HG02970 (cell line): ENCODE measurements around the gene GOPC.
"Not testable (repeated sequence)": the region's sequence is repeated elsewhere in the genome, so short reads cannot be mapped to it uniquely, and the experiment has no call there.

Experiments used
- ATAC-seq: cut with Tn5 transposase; IDR thresholded peaks from one replicate; pipeline ENCODE4 v1.9.1; 2021; ENCODE audit warnings: mild to moderate bottlenecking, moderate library complexity, moderate number of reproducible peaks; ENCODE audit not compliant: unreplicated experiment, low FRiP score

GOPC gene

GRCh38 chr6:117521791-117522502 lies 80.4 kb downstream of the GOPC start:
- no peak for ATAC-seq

DNA sequence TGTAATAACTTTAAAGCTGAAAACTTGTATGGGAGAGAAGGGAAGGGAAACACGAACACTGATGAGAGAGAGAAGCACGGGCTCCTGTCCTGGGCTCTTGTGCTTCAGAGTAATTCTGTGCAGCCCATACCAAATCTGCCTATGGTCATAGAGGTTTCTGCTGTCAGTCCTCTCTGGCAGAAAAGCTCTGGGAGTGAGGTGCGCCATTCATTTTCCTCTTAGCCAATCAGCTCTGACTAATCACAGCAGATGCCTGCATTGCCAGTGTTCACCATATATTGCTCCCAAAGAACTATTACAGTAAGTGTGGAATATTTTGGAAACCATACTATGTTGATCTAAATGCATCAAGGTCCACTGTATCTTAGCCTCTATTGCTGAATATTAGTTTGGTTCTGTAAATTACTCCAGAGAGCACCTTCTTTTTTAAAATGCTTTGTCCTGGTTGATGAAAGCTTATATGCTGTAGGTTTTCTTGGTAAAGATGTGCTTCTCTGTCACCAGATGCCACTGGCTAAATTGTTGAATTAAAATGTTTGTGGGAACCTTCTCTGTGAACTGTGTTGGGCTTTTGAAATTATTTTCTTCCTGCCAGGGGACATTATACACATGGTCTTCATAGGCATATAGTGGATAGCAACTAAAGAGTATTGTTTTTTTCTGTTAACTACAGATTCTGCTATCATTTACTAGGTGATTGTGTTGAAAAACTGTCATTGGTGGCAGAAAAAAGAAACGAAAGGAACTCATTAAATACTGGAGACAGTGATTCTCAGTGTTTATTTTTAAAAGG lies 81.5 kb downstream of the GOPC start:
- no peak for ATAC-seq

DNA sequence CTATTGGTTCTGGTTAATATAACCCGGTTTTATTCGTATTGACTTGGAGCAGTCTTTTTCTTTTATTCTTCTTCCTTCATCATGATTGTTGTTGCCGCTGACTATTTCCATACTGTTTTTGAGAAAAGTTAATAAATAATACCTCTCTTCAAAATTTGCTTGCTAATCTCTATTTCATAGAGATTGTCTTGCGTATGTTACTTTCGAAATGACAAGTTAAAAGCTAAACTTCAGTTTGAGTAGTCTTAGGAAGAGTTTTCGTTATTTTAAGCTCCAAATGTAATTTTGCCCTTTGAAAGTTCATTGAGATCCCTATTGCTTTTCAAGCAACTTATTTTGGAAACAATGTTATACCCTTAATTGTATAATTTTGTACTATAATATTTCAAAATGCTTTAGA lies 83.4 kb downstream of the GOPC start:
- ATAC-seq = no peak

DNA sequence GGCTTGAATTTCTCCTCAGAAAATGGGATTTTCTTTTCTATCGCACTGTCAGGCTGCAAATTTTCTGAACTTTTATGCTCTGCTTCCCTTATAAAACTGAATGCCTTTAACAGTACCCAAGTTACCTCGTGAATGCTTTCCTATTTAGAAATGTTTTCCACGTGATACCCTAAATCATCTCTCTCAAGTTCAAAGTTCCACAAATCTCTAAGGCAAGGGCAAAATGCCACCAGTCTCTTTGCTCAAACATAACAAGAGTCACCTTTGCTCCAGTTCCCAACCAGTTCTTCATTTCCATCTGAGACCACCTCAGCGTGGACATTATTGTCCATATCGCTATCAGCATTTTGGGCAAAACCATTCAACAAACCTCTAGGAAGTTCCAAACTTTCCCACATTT lies 84.3 kb downstream of the GOPC start:
- not testable (repeated sequence) for ATAC-seq

DNA sequence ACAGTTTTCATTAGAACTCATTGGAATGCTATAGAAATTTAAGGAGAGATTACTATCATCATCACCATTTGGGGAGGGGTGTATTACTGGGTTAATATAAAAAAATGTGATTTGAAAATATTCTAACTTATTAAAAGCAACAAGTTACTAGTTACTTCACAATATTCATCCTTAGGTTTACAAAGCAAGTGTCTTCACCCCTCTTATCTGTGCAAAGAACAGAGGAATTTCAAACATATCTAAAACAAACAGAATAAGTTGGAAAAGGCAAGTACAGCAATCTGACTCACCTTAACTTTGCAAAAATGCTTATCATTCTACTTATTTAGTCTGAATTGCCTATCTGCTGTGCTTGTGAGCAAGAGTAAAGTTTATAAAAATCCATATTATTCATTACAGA lies 87.0 kb downstream of the GOPC start:
- no peak for ATAC-seq

GRCh38 chr6:117514655-117515054 lies 87.7 kb downstream of the GOPC start:
- no peak for ATAC-seq

DNA sequence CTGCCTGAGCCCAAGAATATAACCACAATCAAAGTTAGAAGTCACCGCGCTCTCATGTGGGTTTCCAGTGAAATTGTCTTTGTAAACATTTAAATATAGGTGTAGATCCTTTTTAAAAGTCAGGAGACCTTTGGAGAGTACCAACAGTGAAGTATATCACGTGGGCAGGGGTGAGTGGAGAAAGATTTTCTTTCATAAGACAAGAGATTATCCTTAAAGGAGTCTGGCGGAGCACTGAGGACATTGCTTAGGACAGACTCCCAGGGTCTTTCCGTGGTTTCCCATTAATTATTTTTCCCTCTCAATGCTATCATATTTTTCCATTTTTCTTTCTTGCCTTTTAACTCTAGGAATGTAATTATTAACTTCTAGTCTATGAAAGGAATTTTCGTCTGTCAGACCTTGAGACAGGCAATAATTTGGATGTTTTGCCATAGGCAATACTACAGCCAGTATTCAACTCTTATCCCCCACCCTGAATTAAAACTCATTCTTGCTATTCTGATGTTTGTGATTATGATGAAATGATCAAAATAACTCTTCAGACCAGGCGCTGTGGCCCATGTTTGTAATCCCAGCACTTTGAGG lies 88.4 kb downstream of the GOPC start:
- ATAC-seq = no peak

- no peak for ATAC-seq
Measured at GRCh38 chr6:117512987-117513573, 89.2 kb downstream of the GOPC start.

- no peak for ATAC-seq
Measured at GRCh38 chr6:117512056-117512828, 90.1 kb downstream of the GOPC start.
